Bronchial epithelial cell (primary cell): Measurements from ENCODE around the gene SCUBE2. TPM values are rescaled to one million over a fixed set of nuclear protein-coding genes. Genes with fewer than 3 reads are reported as not detected.
A peak's percentile ranks its signal among the peaks of the same experiment; 100 is the strongest.

ENCODE experiments used
- DNase-seq: peaks from one replicate; pipeline ENCODE4 v3.0.0-alpha.2; 2010; ENCODE audit warnings: low read depth
- FAIRE-seq: peaks from 2 replicates; lab custom pipeline; 2011; peaks lifted over from hg19 to GRCh38; lab: Jason Lieb, UNC
- H3K27me3 ChIP-seq: 2 replicates; pipeline ENCODE4 v1.5.1; 2011; ENCODE audit warnings: low read length; ENCODE audit not compliant: control insufficient read depth, insufficient read depth
- H3K36me3 ChIP-seq: 2 replicates; pipeline ENCODE4 v1.5.1; 2011; ENCODE audit warnings: low read length; ENCODE audit not compliant: control insufficient read depth, insufficient read depth
- H3K4me3 ChIP-seq: 2 replicates; pipeline ENCODE4 v1.5.1; 2011; ENCODE audit warnings: mild to moderate bottlenecking, low read depth, low read length, control low read depth
- CTCF ChIP-seq: IDR thresholded peaks from 2 replicates; pipeline ENCODE4 v1.5.1; 2011; ENCODE audit warnings: mild to moderate bottlenecking, moderate library complexity, low read length, control low read depth, inconsistent platforms; ENCODE audit not compliant: insufficient read depth, severe bottlenecking
- total RNA-seq: library from RNA; depleted of rRNA; stranded (reverse); fragments of >200 nt; gene quantifications from 2 replicates; pipeline ENCODE4 v1.2.1, GENCODE V29; 2014

Gene SCUBE2
- total RNA-seq, 1 donor from 2014 or later: not detected

- DNase-seq (no peak), FAIRE-seq (no peak)
- TF ChIP-seq CTCF: no peak
- Histone ChIP-seq H3K27me3 (peaks cover 8% of the 10 kb centered on the region), H3K36me3 (no peaks in the 10 kb centered on the region), H3K4me3 (no peak overlapping the region)
Measured at GRCh38 chr11:9046481-9046880, 44.9 kb downstream of the SCUBE2 start.

- Histone ChIP-seq H3K27me3 (peaks cover 8% of the 10 kb centered on the region), H3K36me3 (no peaks in the 10 kb centered on the region), H3K4me3 (no peak overlapping the region)
- TF ChIP-seq CTCF: no peak
- FAIRE-seq (no peak), DNase-seq (no peak)
Measured at GRCh38 chr11:9042488-9042887, 48.9 kb downstream of the SCUBE2 start.

GRCh38 chr11:9041747-9042146 is 49.7 kb downstream of the SCUBE2 start:
- no peak for FAIRE-seq

GRCh38 chr11:9040410-9040809 is 51.0 kb downstream of the SCUBE2 start:
- no peak for TF ChIP-seq CTCF
- H3K36me3 ChIP-seq: no peaks in the 10 kb centered on the region
- DNase-seq (no peak), FAIRE-seq (no peak)
- H3K4me3 ChIP-seq: no peak overlapping the region
- H3K27me3 ChIP-seq: peaks cover 8% of the 10 kb centered on the region

More at GRCh38 chr11:9041747-9042146, 49.7 kb downstream of the SCUBE2 start:
- no peak for DNase-seq
- Histone ChIP-seq H3K27me3 (peaks cover 8% of the 10 kb centered on the region), H3K4me3 (no peak overlapping the region), H3K36me3 (no peaks in the 10 kb centered on the region)
- no peak for TF ChIP-seq CTCF

- Histone ChIP-seq H3K36me3 (no peaks in the 10 kb centered on the region), H3K4me3 (no peak overlapping the region), H3K27me3 (peaks cover 8% of the 10 kb centered on the region)
- DNase-seq (no peak), FAIRE-seq (no peak)
- TF ChIP-seq CTCF: no peak
Measured at GRCh38 chr11:9039863-9040262, 51.5 kb downstream of the SCUBE2 start.

- H3K4me3 ChIP-seq: no peak overlapping the region
- FAIRE-seq (no peak), DNase-seq (peak; percentile 81)
Measured at GRCh38 chr11:9039198-9039597, 52.2 kb downstream of the SCUBE2 start.

More at GRCh38 chr11:9039198-9039597, 52.2 kb downstream of the SCUBE2 start:
- TF ChIP-seq CTCF: no peak
- Histone ChIP-seq H3K27me3 (peaks cover 8% of the 10 kb centered on the region), H3K36me3 (no peaks in the 10 kb centered on the region)
